HG03039 (cell line): ENCODE measurements around the gene IL37.

ENCODE experiments used
- ATAC-seq: cut with Tn5 transposase; IDR thresholded peaks from one replicate; pipeline ENCODE4 v1.9.1; 2021; ENCODE audit warnings: mild to moderate bottlenecking, moderate library complexity; ENCODE audit not compliant: unreplicated experiment

The IL37 gene

GRCh38 chr2:112954364-112954763 lies 43.4 kb downstream of the IL37 start:
- no peak for ATAC-seq

GRCh38 chr2:112957511-112957910 lies 46.5 kb downstream of the IL37 start:
- ATAC-seq, result no peak

- no peak for ATAC-seq
These were observed 47.6 kb downstream of the IL37 start for GRCh38 chr2:112958428-112959108.

GRCh38 chr2:112959109-112959812 lies 48.3 kb downstream of the IL37 start:
- ATAC-seq, result no peak

- no peak for ATAC-seq
These were observed 49.4 kb downstream of the IL37 start for GRCh38 chr2:112960230-112960825.

GRCh38 chr2:112962308-112963175 lies 51.6 kb downstream of the IL37 start:
- no peak for ATAC-seq

- ATAC-seq, result no peak
These were observed 56.1 kb downstream of the IL37 start for GRCh38 chr2:112967023-112967422.
